ENCODE measurements around the gene TCEA2.

DNA sequence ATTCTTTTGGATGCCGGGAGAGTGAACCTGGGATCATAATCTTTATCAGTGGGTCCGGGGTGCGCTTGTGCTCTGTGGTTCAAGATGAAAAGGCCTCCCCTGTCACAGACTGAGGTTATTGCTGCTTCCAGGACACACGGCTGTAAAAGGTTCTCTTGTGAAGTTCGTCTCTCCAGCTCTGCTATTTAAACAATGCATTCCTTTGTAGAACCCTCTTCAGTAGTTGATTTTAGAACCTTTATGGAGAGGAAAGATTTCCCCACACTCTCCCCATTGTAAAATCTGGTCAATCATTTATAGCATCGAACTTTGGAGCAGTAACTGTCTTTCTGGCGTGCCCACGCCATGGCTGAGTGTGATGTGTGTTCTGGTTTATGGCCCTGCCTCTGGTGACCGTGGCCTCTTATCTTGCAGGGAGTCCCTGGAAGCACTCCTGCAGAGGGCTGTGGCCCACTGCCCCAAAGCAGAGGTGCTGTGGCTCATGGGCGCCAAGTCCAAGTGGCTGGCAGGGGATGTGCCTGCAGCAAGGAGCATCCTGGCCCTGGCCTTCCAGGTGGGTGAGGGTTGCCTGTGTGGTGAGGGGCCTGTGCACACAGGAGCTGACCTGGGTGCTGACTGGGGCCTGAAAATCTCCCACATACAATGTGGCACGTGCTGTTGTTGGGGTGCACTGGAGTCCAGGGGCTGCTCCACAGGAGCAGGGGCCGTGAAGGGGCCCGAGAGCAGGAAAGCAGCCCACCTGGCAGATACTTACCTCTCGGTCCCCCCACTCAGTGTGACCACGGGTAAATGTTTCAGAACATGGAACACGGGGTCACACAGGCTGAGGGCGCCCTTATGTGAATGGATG is 38.6 kb upstream of the TCEA2 start:
- TF ChIP-seq, protein P1, sequence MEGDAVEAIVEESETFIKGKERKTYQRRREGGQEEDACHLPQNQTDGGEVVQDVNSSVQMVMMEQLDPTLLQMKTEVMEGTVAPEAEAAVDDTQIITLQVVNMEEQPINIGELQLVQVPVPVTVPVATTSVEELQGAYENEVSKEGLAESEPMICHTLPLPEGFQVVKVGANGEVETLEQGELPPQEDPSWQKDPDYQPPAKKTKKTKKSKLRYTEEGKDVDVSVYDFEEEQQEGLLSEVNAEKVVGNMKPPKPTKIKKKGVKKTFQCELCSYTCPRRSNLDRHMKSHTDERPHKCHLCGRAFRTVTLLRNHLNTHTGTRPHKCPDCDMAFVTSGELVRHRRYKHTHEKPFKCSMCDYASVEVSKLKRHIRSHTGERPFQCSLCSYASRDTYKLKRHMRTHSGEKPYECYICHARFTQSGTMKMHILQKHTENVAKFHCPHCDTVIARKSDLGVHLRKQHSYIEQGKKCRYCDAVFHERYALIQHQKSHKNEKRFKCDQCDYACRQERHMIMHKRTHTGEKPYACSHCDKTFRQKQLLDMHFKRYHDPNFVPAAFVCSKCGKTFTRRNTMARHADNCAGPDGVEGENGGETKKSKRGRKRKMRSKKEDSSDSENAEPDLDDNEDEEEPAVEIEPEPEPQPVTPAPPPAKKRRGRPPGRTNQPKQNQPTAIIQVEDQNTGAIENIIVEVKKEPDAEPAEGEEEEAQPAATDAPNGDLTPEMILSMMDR (IDR thresholded peaks at IDR 0.05), result no peak
- TF ChIP-seq POLR2A (IDR thresholded peaks at IDR 0.05) (no peak), POLR2AphosphoS5 (IDR thresholded peaks at IDR 0.05) (no peak)
